MCF 10A (cell line): ENCODE results near the gene CNTNAP2. TPM values are rescaled to one million over a fixed set of nuclear protein-coding genes. Genes with fewer than 3 reads are reported as not detected.

Source experiments
- BruUV-seq: library from RNA; stranded (reverse); fragments of 400-500 nt; replicated peaks from 2 replicates; lab custom pipeline; 2021; lab: Mats Ljungman, UMichigan
- CTCF ChIA-PET: fragments of 300-600 bp; sonication (Branson Sonifier 250); formaldehyde crosslinking; extraction: SDS; loops from one replicate; lab custom pipeline; 2021; ENCODE audit warnings: antibody characterized with exemption, inconsistent platforms; lab: Yijun Ruan, JAX
- POLR2A ChIA-PET: fragments of 300-600, 350-650 bp; sonication (Branson Sonifier 250); formaldehyde crosslinking; extraction: SDS; loops from one replicate; lab custom pipeline; 2020; ENCODE audit warnings: antibody characterized with exemption, inconsistent platforms; lab: Yijun Ruan, JAX
- DNase-seq: peaks from one replicate; pipeline ENCODE4 v3.0.0-alpha.2; 2018; ENCODE audit not compliant: unreplicated experiment
- H3K27ac Mint-ChIP-seq: one replicate; pipeline ENCODE4 v1.8.0; 2022; ENCODE audit warnings: mild to moderate bottlenecking, low read depth, mixed read lengths; ENCODE audit not compliant: unreplicated experiment
- H3K27me3 Mint-ChIP-seq: one replicate; pipeline ENCODE4 v1.8.0; 2022; ENCODE audit warnings: mixed read lengths; ENCODE audit not compliant: insufficient read depth, unreplicated experiment
- H3K36me3 Mint-ChIP-seq: one replicate; pipeline ENCODE4 v1.8.0; 2022; ENCODE audit warnings: mild to moderate bottlenecking, moderate library complexity, mixed read lengths; ENCODE audit not compliant: insufficient read depth, unreplicated experiment
- H3K4me1 Mint-ChIP-seq: one replicate; pipeline ENCODE4 v1.8.0; 2022; ENCODE audit warnings: mixed read lengths; ENCODE audit not compliant: insufficient read depth, unreplicated experiment
- H3K4me3 Mint-ChIP-seq: one replicate; pipeline ENCODE4 v1.8.0; 2022; ENCODE audit warnings: mild to moderate bottlenecking, moderate library complexity, mixed read lengths; ENCODE audit not compliant: unreplicated experiment
- H3K9me3 Mint-ChIP-seq: one replicate; pipeline ENCODE4 v1.8.0; 2022; ENCODE audit warnings: mixed read lengths; ENCODE audit not compliant: unreplicated experiment
- CTCF ChIP-seq: fragments of 200-600 bp; IDR thresholded peaks from one replicate; pipeline ENCODE4 v1.8.0; 2022; ENCODE audit warnings: antibody characterized with exemption, mild to moderate bottlenecking; ENCODE audit not compliant: unreplicated experiment
- intact Hi-C: fragments of 100-400 bp; cut with micrococcal nuclease; formaldehyde crosslinking; loops from 2 replicates; pipeline ENCODE4 v1.14.1; 2022
- total RNA-seq: library from RNA; stranded (reverse); gene quantifications from 2 replicates; pipeline ENCODE4 v1.2.3, GENCODE V29; 2022

Gene CNTNAP2
- total RNA-seq, 1 experiment from 2014 or later: 1.1 TPM

DNA sequence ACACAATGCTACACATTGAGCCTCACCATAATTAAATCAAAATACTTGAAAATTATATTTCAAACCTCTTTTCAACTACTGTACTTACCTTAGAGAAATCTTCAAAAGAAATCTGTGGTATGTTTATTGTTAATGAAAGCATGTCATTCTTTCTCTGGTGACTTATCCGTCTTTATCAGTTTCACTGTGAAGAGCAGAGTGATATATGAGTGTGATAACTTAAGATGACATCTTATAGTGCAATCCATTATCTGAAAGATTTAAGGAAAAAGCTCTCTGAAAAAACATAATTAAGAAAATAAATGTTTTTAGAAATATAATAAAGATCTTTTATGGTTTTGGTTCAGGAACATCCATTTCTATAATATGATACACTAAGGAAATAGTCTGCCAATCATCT is 1562.3 kb downstream of the CNTNAP2 start:
- POLR2A ChIA-PET: no interaction called here
- no TSS peak for BruUV-seq
- H3K36me3 Mint-ChIP-seq: no peaks in the 10 kb centered on the region
- no peaks in the 10 kb centered on the region for H3K4me1 Mint-ChIP-seq
- H3K27ac Mint-ChIP-seq: no peak overlapping the region
- TF ChIP-seq CTCF: no peak
- DNase-seq: no peak
- intact Hi-C loops: no loop called here
- H3K9me3 Mint-ChIP-seq: no peaks in the 10 kb centered on the region
- peaks cover 15% of the 10 kb centered on the region for H3K27me3 Mint-ChIP-seq
- CTCF ChIA-PET: no interaction called here
- H3K4me3 Mint-ChIP-seq: no peak overlapping the region

DNA sequence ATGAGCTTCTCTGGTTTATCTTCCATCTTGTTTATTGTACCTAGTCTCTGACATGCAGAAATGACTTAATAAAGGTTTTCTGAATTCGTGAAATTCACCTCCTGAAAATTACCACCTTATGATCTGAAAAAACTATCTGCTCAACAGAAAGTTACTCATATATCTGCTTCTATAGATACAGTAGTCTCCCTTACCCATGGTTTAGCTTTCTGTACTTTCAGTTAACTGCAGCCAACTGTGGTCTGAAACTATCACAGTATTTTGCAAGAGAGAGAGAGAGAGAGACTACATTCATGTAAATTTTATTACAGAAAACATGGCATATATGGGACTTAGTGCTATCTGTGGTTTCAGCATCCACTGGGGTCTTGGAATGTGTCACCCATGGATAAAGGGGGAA is 1564.9 kb downstream of the CNTNAP2 start:
- Mint-ChIP-seq H3K36me3 (no peaks in the 10 kb centered on the region), H3K27ac (no peak overlapping the region), H3K27me3 (no peaks in the 10 kb centered on the region), H3K4me3 (no peak overlapping the region), H3K4me1 (no peaks in the 10 kb centered on the region), H3K9me3 (no peaks in the 10 kb centered on the region)
- BruUV-seq: no TSS peak
- no peak for DNase-seq
- no peak for TF ChIP-seq CTCF
- ChIA-PET CTCF (no interaction called here), POLR2A (no interaction called here)
- intact Hi-C loops: no loop called here

DNA sequence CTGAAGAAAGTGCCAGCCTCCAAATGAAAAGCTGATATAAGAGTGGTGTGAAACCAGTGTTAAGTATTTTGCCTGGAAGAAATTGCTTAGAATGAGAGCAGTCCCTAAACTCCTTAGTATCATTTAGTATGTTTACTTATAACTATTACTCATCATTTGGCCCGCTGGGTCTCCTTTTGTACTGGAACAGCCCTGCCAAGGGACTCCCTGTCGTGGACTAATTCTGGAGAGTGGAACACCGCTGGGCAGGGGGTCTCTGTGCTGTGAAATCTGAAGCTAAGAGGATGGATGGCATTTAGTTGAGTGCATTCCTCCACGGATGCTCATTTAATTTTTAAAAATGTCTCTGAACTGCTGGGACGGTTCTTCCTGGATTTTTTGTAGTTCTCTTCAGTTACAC is 1584.1 kb downstream of the CNTNAP2 start:
- no peaks in the 10 kb centered on the region for H3K9me3 Mint-ChIP-seq
- no peak overlapping the region for H3K27ac Mint-ChIP-seq
- no TSS peak for BruUV-seq
- CTCF ChIA-PET: interaction anchor here (0.6 kb wide), 1 partner anchor 758 kb away, joined by 3 read pairs; no protein-coding TSS in a partner anchor
- intact Hi-C loops: no loop called here
- H3K27me3 Mint-ChIP-seq: peaks cover 31% of the 10 kb centered on the region
- no peak overlapping the region for H3K4me3 Mint-ChIP-seq
- no peak for TF ChIP-seq CTCF
- H3K36me3 Mint-ChIP-seq: peaks cover 6% of the 10 kb centered on the region
- POLR2A ChIA-PET: no interaction called here
- DNase-seq: no peak
- no peaks in the 10 kb centered on the region for H3K4me1 Mint-ChIP-seq

- no TSS peak for BruUV-seq
- H3K27me3 Mint-ChIP-seq: peaks cover 26% of the 10 kb centered on the region
- no peak for DNase-seq
- intact Hi-C loops: no loop called here
- no peaks in the 10 kb centered on the region for H3K4me1 Mint-ChIP-seq
- ChIA-PET CTCF (no interaction called here), POLR2A (no interaction called here)
- no peaks in the 10 kb centered on the region for H3K36me3 Mint-ChIP-seq
- H3K4me3 Mint-ChIP-seq: no peak overlapping the region
- no peak overlapping the region for H3K27ac Mint-ChIP-seq
- TF ChIP-seq CTCF: no peak
- peaks cover 7% of the 10 kb centered on the region for H3K9me3 Mint-ChIP-seq
These were observed 1591.3 kb downstream of the CNTNAP2 start for GRCh38 chr7:147707926-147708325.
